HFFc6 (cell line): ENCODE measurements around the gene DDX10. TPM values are rescaled to one million over a fixed set of nuclear protein-coding genes. Genes with fewer than 3 reads are reported as not detected.
"Not testable (repeated sequence)": the region's sequence is repeated elsewhere in the genome, so short reads cannot be mapped to it uniquely, and the experiment has no call there.

ENCODE experiments used
- DNase-seq: peaks from one replicate; pipeline ENCODE4 v3.0.0-alpha.2; 2018
- H3K27ac Mint-ChIP-seq: 2 replicates; pipeline ENCODE4 v1.8.0; 2020; ENCODE audit warnings: mild to moderate bottlenecking, mixed read lengths
- H3K27me3 Mint-ChIP-seq: 2 replicates; pipeline ENCODE4 v1.8.0; 2021; ENCODE audit warnings: mild to moderate bottlenecking, moderate library complexity, mixed read lengths; ENCODE audit not compliant: insufficient read depth
- H3K36me3 Mint-ChIP-seq: 2 replicates; pipeline ENCODE4 v1.8.0; 2021; ENCODE audit warnings: low read depth, mixed read lengths
- H3K4me1 Mint-ChIP-seq: 2 replicates; pipeline ENCODE4 v1.8.0; 2020; ENCODE audit warnings: low read depth, mixed read lengths
- H3K4me3 Mint-ChIP-seq: 2 replicates; pipeline ENCODE4 v1.8.0; 2020; ENCODE audit warnings: mild to moderate bottlenecking, moderate library complexity, mixed read lengths
- H3K9me3 Mint-ChIP-seq: 2 replicates; pipeline ENCODE4 v1.8.0; 2020; ENCODE audit warnings: mild to moderate bottlenecking, mixed read lengths
- total RNA-seq, 6 experiments: library from RNA; stranded (reverse); fragmentation: NEBNext Ultra II Directional; extraction: Animal tissue kit (Norgen Biotek cat#: 25700); gene quantifications; 2 replicates in 1 of 6; 3 replicates in 5 of 6; pipeline ENCODE4 v1.2.3, GENCODE V29; 2021
- TF ChIP-seq, protein P1 (sequence below): fragments of 200-600 bp; sonication (generic); IDR thresholded peaks from 2 replicates; pipeline ENCODE4 v1.5.0; 2021; ENCODE audit warnings: antibody characterized with exemption, mild to moderate bottlenecking

The DDX10 gene
- total RNA-seq, 6 experiments from 2014 or later, result 24.5 to 45.5 (median 33.5) TPM

DNA sequence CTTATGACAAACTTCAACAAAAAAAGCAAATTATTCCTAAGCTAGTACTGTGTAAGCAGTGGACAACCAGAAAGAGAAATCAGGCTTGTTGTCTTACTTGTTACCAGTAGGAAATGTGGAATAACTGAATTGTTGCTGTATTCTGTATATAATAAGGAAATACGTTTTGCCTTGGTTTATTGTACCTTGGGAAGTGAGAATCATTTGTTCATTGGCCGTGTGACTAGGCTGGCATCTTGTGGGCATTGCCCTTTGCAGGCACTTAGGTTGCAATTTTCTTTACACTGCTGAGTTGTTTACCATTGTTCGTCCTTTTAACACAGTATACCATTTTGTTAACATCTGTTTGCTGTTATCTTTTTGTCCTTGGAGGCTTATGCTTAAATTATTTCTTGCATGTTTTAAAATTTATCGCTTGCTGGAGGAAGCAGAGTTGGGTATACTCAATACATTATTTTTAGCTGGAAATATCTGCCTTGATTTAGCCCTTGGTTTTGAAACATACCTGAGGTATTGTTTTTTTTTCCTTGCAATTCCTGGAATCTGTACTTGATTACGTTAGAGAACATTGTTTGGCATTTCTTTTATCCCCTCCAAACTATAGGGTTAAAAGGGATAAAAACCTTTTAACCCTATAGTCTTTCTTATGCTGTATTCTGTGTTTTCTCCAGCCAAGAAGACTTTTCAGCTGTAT, 109.3 kb downstream of the DDX10 start:
- TF ChIP-seq, protein P1, sequence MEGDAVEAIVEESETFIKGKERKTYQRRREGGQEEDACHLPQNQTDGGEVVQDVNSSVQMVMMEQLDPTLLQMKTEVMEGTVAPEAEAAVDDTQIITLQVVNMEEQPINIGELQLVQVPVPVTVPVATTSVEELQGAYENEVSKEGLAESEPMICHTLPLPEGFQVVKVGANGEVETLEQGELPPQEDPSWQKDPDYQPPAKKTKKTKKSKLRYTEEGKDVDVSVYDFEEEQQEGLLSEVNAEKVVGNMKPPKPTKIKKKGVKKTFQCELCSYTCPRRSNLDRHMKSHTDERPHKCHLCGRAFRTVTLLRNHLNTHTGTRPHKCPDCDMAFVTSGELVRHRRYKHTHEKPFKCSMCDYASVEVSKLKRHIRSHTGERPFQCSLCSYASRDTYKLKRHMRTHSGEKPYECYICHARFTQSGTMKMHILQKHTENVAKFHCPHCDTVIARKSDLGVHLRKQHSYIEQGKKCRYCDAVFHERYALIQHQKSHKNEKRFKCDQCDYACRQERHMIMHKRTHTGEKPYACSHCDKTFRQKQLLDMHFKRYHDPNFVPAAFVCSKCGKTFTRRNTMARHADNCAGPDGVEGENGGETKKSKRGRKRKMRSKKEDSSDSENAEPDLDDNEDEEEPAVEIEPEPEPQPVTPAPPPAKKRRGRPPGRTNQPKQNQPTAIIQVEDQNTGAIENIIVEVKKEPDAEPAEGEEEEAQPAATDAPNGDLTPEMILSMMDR, result no peak
- H3K27ac Mint-ChIP-seq, result no peak overlapping the region
- H3K27me3 Mint-ChIP-seq, result no peaks in the 10 kb centered on the region
- peaks cover 23% of the 10 kb centered on the region for H3K4me1 Mint-ChIP-seq
- no peak overlapping the region for H3K4me3 Mint-ChIP-seq
- H3K9me3 Mint-ChIP-seq, result no peaks in the 10 kb centered on the region; the same call in 1 of the 2 replicates
- H3K36me3 Mint-ChIP-seq, result peaks cover 31% of the 10 kb centered on the region
- DNase-seq, result no peak

DNA sequence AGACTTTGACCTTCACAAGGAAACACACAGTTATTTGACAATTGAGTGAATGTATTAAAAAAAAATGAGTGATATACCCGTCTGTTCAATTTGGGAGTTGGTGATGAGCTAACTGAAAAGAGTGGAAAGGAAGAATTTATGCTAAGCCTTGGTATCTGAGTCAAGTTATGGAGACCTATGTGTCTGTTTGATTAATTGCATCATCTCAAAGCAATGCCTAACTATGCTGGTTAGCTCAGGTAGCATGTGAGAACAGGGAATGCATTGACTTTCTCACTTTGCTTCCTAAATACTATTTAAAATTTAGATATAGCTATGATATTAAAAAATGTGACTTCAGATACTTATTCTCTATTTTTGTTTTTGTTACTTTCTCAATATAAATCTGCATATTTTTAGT, 110.5 kb downstream of the DDX10 start:
- no peak overlapping the region for H3K4me3 Mint-ChIP-seq
- peaks cover 35% of the 10 kb centered on the region for H3K4me1 Mint-ChIP-seq
- no peak for DNase-seq
- no peak overlapping the region for H3K27ac Mint-ChIP-seq
- no peaks in the 10 kb centered on the region for H3K27me3 Mint-ChIP-seq
- H3K36me3 Mint-ChIP-seq, result peaks cover 28% of the 10 kb centered on the region
- no peaks in the 10 kb centered on the region; the same call in 1 of the 2 replicates for H3K9me3 Mint-ChIP-seq
- TF ChIP-seq, protein P1, result no peak

DNA sequence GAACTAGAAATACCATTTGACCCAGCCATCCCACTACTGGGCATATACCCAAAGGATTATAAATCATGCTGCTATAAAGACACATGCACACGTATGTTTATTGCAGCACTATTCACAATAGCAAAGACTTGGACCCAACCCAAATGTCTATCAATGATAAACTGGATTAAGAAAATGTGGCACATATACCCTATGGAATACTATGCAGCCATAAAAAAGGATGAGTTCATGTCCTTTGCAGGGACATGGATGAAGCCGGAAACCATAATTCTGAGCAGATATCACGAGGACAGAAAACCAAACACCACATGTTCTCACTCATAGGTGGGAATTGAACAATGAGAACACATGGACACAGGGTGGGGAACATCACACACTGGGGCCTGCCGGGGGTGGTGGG, 114.3 kb downstream of the DDX10 start:
- Mint-ChIP-seq H3K36me3 (peaks cover 19% of the 10 kb centered on the region), H3K4me1 (peaks cover 35% of the 10 kb centered on the region)
- not testable (repeated sequence) for H3K9me3 Mint-ChIP-seq, H3K27me3 Mint-ChIP-seq, H3K27ac Mint-ChIP-seq, H3K4me3 Mint-ChIP-seq, DNase-seq

DNA sequence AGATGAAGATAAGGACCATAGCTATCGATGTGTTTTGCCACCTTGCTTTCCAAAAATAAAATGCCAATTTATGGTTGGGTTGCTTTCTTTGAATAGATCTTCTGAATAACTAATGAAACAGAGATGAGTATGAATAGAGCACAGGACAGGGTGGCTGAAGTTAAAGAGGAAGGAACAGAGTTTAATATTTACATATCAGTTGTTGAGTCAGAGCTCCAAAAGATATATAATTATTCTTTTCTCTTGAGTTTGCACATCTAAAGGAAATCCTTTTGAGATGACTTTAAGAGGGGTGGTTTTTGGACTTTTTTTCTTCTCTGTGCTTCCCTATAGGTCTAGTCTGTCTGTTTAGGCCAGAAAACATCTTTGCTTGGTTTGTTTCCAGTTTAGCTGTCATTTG, 115.2 kb downstream of the DDX10 start:
- H3K4me3 Mint-ChIP-seq, result no peak overlapping the region
- H3K36me3 Mint-ChIP-seq, result peaks cover 29% of the 10 kb centered on the region

DNA sequence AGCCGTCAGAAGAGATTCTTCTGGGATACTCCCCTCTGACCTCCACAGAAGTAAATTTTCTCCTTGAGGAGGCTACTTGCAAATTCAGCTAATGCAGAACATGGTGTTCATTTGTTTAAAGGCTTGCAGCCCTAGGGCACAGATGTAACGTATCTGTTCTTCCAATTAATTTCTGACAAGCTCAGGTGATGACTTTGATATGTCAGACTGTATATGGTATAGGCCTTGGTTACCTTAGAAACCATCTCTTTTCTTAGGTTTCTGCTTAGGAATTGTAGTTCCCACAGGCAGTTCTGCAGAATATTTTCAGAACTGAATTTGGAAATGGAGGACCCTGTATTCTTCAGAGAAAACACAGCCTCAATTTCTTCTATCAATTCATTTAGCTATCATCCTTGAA, 117.1 kb downstream of the DDX10 start:
- Mint-ChIP-seq H3K4me3 (no peak overlapping the region), H3K27me3 (no peaks in the 10 kb centered on the region), H3K9me3 (no peaks in the 10 kb centered on the region; the same call in 1 of the 2 replicates), H3K4me1 (peaks cover 37% of the 10 kb centered on the region), H3K36me3 (peaks cover 28% of the 10 kb centered on the region), H3K27ac (no peak overlapping the region)
- TF ChIP-seq, protein P1, result no peak
- no peak for DNase-seq

More for the DNA sequence above, 115.2 kb downstream of the DDX10 start:
- Mint-ChIP-seq H3K27me3 (no peaks in the 10 kb centered on the region), H3K9me3 (no peaks in the 10 kb centered on the region; the same call in 1 of the 2 replicates), H3K4me1 (peaks cover 26% of the 10 kb centered on the region), H3K27ac (peak overlapping the region; percentile 59; the same call in 1 of the 2 replicates)
- DNase-seq, result no peak
- TF ChIP-seq, protein P1, result no peak

DNA sequence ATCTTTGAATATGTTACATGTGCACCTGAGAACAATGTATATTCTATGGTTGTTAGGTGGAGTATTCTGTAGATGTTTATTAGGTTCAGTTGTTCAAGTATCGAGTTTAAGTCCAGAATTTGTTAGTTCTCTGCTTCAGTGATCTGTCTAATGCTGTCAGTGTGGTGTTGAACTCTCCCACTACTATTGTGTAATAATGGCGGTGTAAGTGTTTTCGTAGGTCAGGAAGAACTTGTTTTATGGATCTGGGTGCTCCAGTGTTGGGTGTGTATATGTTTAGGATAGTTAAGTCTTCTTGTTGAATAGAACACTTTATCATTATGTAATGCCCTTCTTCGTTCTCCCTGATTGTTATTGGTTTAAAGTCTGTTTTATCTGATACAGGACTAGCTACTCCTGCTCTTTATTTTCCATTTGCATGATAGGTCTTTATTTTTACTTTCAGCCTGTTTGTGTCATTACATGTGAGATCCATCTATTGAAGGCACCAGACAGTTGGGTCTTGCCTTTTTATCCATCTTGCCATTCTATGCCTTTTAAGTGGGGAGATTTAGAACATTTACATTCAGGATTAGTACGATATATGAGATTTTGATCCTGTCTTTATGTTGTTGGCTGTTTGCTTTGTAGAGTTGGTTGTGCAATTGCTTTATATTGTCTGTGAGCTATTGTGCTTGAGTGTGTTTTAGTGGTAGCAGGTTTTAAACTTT, 121.6 kb downstream of the DDX10 start:
- peaks cover 18% of the 10 kb centered on the region for H3K36me3 Mint-ChIP-seq
- H3K27me3 Mint-ChIP-seq, result no peaks in the 10 kb centered on the region
- no peaks in the 10 kb centered on the region for H3K9me3 Mint-ChIP-seq
- H3K4me3 Mint-ChIP-seq, result no peak overlapping the region
- peaks cover 41% of the 10 kb centered on the region for H3K4me1 Mint-ChIP-seq
- H3K27ac Mint-ChIP-seq, result no peak overlapping the region
- DNase-seq, result no peak
- TF ChIP-seq, protein P1, result no peak
